HPDE6-E6E7 (cell line): ENCODE data around the gene ADAMTSL1.

Source experiments
- DNase-seq: peaks from one replicate; pipeline ENCODE4 v3.0.0; 2011; ENCODE audit warnings: missing footprints; ENCODE audit errors: extremely low spot score

Gene ADAMTSL1

DNA sequence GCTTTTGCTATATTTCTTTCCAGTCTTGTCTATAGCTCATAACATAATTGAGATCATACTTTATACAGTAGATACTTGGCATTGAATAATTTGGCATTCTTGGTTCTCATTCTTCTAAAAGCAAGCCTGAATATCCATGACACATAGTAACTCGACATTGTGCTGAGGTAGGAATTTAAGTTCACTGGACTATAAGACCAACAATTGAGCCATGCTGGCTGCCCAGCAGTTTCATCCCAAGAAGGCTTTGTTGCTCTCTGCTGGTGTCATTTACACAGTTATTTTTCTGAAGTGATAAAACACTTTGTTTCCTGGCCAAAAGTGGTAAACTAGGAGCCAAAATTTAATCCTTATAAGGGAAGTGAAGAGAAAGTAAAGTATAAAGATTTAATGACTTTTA lies 192.0 kb downstream of the ADAMTSL1 start:
- no peak for DNase-seq

DNA sequence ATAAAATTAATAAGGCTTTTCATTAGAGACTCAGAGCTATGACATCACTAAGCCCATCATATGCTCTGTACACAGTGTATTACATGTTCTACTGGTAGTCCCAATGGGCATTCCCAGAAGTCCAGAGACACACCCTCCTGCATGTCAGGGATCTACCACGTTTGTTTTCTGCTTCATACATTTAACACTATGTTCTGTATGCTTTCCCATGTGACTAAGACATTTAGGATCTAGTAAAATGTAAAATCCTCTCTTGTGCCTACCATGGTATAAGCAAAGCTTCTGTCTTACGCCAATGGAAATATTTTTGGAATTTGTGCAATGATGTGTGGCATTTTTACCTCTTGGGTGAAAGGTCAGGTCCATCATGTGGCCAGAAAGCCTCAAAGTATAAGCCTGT lies 192.4 kb downstream of the ADAMTSL1 start:
- DNase-seq = no peak

DNA sequence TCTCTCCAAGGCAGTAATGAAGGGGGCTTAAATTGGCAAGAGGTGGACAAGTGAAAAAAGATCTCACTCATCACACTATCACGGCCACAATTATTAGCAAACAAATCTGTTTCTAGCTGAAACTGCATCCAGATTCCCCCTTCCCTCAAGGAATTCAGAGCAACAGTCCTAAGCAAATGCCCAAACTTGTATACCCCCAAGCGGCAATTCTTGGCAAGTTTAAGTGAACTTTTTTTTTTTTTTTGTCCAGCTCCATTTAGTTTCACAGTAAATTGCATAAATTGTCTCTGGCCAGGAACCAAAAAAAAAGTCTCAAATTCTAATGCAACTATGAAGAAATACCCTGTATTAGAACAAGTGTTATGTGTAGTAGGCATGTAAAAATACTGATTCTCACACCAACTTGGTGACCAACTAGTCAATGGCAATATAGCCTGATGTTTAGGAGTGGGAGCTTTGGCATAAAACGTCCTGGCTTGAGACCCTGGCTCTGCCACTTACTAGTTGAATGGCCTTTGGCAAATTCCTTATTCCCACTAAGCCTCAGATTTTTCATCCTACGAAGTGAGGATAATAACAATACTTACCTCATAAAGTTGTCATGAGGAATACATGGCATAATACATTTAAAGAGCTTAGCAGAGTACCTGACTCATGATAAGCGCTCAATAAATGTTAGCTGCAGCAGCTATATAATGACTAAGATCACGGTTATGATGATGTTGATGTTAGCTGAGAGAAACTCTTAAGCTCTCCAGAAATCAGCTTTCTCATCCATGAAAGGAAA lies 193.2 kb downstream of the ADAMTSL1 start:
- DNase-seq = no peak

DNA sequence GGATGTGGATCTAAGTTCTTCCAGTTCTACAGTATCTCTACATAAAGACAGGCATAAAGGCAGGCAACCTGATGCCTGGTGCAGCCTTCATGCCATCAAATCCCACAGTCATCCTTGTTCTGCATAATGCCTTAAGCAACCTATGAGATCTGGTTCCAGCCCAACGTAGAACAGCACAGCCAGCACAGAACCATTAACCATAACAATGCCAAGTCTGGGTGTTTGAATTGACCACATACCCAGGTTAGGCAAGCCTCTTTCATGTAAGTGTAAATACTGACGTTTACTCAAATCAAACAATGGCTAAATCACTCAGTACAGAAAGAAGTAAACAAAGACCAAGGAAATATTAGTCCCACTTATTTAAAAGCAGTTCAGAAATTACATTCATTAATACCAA lies 195.0 kb downstream of the ADAMTSL1 start:
- DNase-seq = no peak

DNA sequence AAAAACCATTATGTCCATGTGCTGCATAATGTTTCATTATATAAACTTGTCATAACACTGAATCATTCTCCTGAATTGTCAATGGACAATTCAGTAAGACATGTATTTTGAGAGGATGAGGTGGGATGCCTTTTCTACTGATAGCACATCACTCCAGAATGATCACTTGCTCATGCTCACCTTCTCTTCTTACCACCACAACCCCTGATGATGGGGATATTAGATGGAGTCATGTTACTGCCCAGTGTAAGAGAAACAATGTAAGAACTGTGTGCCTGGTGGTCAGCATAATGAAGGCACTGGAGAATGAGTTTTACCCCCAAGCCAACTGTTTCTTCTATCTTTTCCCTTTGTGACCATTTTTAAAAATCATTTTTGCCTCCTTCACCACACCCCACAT lies 198.8 kb downstream of the ADAMTSL1 start:
- DNase-seq = no peak

DNA sequence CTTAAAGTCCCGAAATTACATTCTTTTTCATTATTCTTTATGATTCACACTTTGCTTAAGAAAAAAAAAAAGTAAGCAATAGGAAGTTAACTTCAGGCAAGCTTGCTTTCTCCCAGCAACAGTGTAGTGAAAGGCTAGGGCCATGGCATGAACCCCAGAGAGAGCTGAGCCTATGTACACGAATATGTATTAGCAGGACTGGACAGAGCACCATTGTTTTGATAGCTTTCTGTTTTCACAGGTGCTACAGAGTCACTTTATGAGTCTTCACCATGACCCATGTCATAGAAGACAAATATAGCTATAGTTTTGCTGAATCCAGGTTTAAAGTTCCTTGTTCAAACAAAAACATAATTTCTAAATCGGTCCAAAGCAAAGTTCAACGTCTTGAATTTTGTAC lies 199.2 kb downstream of the ADAMTSL1 start:
- DNase-seq = no peak

DNA sequence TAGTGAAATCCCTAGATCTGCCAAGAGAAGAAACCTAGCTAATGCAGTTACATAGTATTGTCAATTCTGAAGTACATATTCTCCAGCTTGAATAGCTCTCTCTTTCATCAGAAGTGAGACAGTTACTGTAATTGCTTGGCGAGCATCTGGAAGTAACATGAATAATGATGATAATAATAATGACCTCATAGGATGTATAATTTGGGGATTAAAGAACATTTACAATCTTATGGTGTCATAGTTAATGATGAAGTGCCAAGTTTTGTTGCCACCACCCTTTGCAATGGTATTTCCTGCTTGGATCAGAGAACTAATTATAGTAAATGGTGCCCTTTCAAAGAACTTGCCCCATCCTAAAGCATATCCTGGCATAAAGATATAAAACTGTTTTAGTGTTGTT lies 201.4 kb downstream of the ADAMTSL1 start:
- DNase-seq = no peak

DNA sequence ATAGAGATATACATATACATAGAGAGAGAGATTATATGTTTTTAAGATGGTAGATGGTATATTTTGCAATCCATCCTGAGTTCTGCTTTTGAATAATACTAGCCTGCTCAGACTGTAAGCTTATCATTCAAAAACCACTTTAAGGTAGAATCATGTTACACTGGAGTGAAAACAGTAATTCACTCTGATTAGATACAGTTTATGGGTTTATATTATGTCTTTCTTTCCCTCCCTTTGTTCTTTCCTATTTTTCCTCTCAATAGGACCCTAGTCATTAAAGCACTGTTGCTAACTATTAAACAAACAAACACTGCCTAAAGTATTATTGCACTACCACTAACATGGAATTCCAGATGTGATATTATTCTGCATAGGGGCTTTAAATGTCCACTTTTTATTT lies 202.0 kb downstream of the ADAMTSL1 start:
- DNase-seq = no peak

DNA sequence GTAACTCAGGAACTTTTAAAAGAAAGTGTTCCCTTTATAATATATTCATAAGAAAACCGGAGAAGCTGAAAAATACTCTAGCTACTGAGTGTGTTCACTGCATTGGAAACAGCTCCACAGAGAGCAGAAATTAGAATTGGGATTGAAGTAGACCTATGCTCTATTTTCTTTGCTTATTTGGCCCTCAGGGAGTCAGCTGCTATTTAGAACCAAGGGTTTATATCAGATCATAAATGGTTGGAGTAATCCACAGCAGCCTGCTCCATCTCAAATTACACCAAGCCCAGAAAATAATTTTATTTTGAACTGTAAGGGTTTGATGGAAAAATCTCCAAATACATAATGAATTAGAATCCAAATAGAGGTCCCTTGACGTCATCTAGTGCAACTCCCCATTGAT lies 202.6 kb downstream of the ADAMTSL1 start:
- DNase-seq = no peak

DNA sequence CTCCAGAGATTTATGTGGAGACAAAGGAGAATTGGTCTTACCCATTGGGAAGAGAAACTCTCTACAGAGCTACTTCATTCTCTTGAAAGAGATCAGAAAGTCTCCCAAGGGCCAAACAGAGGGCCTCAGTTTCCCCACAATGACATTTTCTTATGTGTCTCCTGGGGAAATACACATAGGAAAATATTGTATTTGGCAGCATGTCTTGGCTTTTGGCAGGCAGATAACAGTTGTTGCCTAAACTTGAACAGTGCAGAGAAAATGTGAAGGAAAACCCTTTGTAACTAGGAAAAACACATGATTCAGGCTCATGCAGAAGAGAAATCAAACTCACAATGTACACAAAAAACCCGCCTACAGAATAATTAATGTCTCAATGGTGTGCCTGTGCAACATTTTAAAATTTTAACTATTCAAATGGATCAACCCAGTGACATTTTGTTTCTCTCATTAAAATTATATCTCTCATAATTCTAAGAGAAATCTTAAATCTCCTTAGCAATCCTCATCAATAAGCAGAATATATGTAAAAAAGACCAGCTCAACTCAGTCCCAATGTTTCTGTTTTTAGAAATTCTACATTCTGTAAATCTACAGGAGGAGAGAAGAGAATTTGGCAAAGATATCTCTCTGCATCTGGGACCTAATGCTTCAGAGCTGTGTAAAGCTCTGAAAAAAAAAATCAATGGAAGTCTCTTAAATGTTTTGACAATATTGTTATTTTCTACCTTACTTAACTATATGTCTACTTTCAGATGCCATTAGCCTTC lies 205.1 kb downstream of the ADAMTSL1 start:
- no peak for DNase-seq

DNA sequence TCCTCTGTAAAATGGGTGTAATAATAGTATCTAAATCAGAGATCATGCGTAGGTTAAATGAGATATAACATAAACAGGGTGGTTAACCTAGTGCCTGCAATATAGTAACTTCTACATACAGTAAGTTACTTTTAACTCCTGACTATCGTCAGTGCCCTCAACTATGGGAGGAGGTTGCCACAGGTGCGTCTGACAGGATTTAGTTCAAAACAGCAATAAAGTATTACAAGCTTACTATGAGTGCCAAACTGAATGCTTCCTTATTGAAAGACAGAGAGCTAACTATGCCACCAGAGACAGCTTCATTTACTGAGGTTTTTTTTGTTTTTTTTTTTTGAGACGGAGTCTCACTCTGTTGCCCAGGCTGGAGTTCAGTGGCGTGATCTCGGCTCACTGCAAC lies 209.0 kb downstream of the ADAMTSL1 start:
- no peak for DNase-seq

DNA sequence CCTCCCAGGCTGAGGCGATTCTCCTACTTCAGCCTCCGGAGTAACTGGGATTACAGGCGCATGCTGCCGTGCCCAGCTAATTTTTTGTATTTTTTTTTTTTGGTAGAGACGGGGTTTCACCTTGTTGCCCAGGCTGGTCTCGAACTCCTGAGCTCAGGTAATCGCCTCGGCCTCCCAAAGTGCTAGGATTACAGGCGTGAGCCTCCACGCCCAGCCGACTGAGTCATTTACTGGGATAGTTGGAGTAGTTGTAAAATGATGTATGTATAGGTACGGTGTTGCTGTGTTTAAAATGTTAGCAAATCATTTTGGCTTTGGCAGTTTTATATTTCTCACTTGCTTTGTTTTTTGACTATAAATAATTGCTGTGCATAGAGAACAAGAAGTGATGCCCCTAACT lies 209.4 kb downstream of the ADAMTSL1 start:
- no peak for DNase-seq

DNA sequence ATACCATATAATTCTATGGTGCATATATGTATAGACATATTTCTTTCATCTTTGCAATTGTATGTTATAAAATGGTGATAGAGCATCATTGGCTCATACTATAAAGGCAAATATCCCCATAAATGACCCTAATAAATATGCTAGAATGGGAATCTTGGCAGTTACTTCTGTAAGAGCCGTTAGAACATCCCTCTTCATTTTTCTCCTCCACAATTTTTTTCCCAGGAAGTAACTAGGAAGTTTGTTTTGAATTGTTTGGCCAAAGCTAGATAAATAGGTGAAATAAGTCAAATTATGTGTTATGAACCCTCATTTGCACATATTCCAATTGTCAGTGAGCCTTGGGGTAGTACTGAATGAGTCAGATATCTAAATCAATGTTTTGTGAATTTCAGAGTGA lies 209.9 kb downstream of the ADAMTSL1 start:
- DNase-seq = no peak

DNA sequence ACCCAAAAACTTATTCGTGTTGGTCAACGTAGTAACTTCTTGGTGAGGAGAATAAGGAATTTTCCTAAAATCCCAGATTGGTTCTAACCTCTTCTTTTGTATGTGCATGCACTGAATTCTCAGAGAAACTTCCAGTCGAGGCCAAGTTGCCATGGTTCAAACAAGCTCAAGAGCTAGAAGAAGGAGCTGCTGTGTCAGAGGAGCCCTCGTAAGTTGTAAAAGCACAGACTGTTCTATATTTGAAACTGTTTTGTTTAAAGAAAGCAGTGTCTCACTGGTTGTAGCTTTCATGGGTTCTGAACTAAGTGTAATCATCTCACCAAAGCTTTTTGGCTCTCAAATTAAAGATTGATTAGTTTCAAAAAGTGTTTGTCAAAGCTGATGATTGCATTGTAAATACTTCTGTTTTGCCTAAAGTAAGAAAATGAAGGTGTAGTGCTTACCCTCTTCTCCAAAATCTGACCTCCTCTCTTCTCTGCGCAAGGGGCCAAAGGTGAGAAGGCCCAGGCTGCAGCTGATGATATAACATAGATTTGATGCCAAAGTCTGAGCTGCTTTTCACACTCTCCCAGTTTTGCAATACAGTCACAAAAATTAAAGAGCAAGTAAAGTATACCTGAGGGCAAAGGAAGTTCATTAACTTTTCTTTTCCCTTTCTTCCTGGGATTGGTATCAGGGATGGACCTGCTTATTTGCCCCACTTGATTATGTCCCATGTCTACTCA lies 210.8 kb downstream of the ADAMTSL1 start:
- no peak for DNase-seq

DNA sequence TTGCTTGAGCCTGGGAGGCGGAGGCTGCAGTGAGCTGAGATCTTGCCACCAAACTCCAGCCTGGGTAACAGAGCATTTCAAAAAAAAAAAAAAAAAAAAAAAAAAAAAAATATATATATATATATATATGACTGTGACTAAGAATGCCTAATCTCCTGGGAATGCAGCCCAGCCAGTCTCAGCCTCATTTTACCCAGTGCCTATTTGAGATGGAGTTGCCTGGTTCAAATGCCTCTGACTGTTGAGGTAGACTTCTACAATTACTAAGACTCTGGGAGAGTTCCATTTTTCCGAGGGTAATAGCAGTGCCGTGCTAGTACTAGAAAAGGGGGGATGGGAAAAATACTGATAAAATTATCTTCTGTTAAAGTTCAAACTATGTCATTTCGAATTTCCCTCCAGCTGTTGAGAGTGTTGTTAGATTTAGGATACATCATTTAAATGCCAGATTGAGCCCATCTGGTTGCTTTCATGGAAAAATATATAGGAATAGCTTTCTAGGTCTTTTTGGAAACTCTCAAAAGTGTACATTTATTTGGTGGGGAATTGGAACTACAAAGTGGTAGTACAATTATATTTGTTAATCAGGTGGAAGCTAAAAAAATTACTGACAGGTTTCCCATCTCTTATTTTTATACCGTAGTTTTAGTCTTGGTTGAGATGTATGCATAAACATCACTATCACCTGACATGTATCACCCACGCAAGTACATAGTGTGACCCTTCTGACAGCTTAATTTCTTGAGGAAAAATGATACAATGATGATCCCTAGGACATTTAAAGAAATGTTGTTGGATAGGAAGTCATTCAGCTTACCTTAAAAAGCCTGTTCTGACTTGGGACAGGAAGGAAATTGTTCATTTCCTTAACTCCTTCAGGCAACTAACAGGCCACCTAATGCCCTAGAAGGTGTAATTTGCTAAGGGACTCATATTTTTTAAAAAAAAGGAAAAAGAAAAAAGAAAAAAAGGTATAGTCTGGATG lies 214.9 kb downstream of the ADAMTSL1 start:
- DNase-seq = peak; percentile 9

DNA sequence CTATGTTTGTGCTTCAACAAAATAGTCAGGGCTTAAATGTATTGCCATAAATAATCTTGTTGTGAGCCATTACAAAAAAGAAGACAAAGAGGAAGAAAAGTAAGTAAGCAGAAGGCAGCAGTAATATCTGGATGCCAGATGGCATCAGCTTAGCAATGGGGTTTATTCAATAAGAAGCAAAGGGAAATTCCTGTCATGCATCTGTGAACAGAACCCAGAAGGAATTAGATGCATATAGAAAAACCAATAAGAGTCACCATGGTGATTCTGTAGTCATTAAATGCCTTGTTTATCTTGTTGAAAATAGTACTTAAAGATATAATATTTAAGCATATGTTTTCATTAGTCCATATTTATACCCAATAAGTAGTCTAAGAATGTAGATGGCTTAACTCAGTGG lies 216.0 kb downstream of the ADAMTSL1 start:
- DNase-seq = no peak

DNA sequence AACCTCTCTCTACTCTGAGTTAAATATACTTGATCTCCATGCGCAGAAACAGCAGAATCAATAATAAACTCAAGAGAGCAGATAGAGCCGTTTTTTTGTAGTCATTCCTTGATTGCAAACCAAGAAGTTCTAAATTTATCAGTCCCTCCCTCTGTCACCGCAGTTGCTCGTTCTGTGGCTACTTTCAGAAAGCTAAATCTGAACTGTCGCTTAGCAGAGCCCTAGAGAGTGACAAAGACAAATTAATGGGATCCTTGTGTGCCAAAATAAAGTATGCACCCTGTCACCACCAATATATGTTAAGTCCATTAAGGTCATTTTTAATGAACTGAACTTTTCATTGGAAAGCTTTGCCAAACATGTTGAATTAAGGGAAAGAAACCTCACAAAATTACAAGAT lies 218.3 kb downstream of the ADAMTSL1 start:
- DNase-seq = no peak

DNA sequence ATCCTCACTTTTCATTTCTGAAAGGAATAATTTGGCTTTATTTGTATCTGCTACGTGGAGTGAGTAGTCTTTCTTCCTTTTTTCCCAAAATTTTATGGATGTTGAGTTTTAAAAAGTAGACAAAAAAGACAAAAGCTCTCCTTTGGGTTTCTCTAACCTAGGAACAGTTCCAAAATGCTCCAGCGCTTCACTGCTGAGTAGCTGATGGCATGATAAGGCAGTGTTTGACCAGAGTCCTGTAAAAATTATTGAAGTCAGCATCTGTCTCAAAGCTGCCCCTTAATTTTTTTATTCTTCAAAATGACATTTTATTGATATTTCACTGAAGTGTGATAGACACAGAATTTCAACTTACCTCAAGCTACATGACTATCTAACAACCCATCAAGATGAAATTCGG lies 219.0 kb downstream of the ADAMTSL1 start:
- no peak for DNase-seq

DNA sequence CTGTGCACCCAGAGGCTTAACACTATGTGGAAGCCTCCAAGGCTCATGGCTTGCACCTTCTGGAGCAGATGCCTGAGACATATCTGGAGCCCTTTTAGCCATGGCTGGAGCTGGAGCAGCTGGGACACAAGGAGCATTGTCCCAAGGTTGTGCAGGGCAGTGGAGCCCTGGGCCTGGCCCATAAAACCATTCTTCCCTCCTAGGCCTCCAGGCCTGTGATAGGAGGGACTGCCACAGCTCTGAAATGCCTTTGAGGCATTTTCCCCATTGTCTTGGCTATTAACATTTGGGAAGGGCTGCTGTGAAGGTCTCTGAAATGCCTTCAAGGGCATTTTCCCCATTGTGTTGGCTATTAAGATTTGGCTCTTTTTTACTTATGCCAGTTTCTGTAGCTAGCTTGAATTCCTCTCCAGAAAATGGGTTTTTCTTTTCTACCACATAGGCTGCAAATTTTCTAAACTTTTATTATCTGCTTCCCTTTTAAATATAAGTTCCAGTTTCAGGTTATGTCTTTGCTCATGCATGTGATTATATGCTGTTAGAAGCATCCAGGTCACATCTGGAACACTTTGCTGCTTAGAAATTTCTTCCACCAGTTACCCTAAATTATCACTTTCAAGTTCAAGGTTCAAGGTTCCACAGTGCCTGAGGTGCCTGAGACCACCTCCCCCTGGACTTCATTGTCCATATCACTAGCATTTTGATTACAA lies 221.2 kb downstream of the ADAMTSL1 start:
- no peak for DNase-seq

DNA sequence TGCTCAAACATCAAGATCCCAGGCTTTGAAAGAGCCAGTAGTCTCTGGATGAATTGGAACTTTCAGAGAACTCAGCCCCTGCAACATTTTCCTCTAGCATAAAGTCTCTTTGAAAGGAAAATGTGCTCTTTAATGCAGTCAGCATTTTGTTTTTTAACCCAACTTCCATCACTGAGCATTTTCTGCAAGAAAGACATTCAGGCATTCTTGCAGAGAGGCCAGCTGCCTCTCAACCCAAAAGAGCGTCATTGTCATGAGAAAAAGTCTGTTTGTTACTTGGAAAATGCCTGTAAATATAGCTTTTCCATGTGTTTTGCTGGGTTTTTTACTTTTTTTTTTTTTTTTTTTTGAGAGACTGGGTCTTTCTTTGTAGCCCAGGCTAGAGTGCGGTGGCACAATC lies 225.0 kb downstream of the ADAMTSL1 start:
- DNase-seq = no peak

DNA sequence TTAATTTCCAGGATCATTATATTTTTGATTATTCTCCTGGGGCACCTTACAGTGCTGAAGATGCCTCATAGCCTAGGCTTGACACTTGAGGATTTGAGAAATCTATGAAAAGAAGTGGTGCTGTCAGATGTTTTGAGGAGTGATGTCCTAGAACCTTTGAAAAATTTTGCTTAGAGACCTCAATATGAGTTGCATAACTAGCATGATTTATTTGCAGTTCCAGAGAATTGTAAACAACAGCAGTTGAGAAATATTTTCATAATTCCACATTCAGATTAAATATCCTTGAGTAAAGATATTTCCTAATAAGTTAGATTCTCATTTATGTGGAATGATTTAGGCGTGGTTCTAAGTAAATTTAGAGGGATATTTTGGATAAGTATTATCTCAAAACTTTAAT lies 225.8 kb downstream of the ADAMTSL1 start:
- DNase-seq = no peak
